Fibroblast of lung (primary cell): ENCODE measurements around the gene AK9. TPM values are rescaled to one million over a fixed set of nuclear protein-coding genes. Genes with fewer than 3 reads are reported as not detected.

Experiments
- DNase-seq, 2 donors: peaks; one replicate each; pipeline versions ENCODE4 v3.0.0 to v3.0.0-alpha.2; 2010; ENCODE audit warnings: low read depth in 2 of 2
- H2AFZ ChIP-seq: 2 replicates; pipeline ENCODE4 v1.5.1; 2012; ENCODE audit warnings: low read length, control low read depth, inconsistent platforms
- H3K27ac ChIP-seq: 2 replicates; pipeline ENCODE4 v1.5.1; 2011; ENCODE audit warnings: low read length, control low read depth; ENCODE audit not compliant: insufficient read depth
- H3K27me3 ChIP-seq: 2 replicates; pipeline ENCODE4 v1.5.1; 2011; ENCODE audit warnings: mild to moderate bottlenecking, low read length; ENCODE audit not compliant: control insufficient read depth, insufficient read depth
- H3K36me3 ChIP-seq: 2 replicates; pipeline ENCODE4 v1.5.1; 2011; ENCODE audit warnings: low read length; ENCODE audit not compliant: control insufficient read depth, insufficient read depth
- H3K4me1 ChIP-seq: 2 replicates; pipeline ENCODE4 v1.5.1; 2011; ENCODE audit warnings: low read length; ENCODE audit not compliant: control insufficient read depth, insufficient read depth; ENCODE audit errors: extremely low read depth
- H3K4me2 ChIP-seq: 2 replicates; pipeline ENCODE4 v1.5.1; 2011; ENCODE audit warnings: low read length, control low read depth; ENCODE audit not compliant: insufficient read depth; ENCODE audit errors: extremely low read depth
- H3K4me3 ChIP-seq, 4 experiments: fragments of 200-600 bp in 1 of 4; sonication (generic) in 1 of 4; replicated peaks in 1 of 4; 2 replicates each; pipeline ENCODE4 v1.5.1; 2011 to 2016; ENCODE audit warnings: low read length in 4 of 4, low read depth in 3 of 4, mild to moderate bottlenecking in 3 of 4, control low read depth in 2 of 4, inconsistent platforms in 1 of 4, mixed read lengths in 1 of 4; ENCODE audit not compliant: insufficient read depth in 1 of 4; ENCODE audit errors: control extremely low read depth in 1 of 4
- H3K79me2 ChIP-seq: 2 replicates; pipeline ENCODE4 v1.5.1; 2012; ENCODE audit warnings: mild to moderate bottlenecking, low read length, inconsistent platforms; ENCODE audit not compliant: control insufficient read depth, insufficient read depth
- H3K9ac ChIP-seq: 2 replicates; pipeline ENCODE4 v1.5.1; 2011; ENCODE audit warnings: mild to moderate bottlenecking, low read length, control low read depth; ENCODE audit not compliant: insufficient read depth
- H3K9me3 ChIP-seq: 2 replicates; pipeline ENCODE4 v1.5.1; 2012; ENCODE audit warnings: low read depth, low read length; ENCODE audit not compliant: control insufficient read depth, insufficient read depth
- H4K20me1 ChIP-seq: 2 replicates; pipeline ENCODE4 v1.5.1; 2011; ENCODE audit warnings: low read length; ENCODE audit not compliant: control insufficient read depth, insufficient read depth; ENCODE audit errors: extremely low read depth
- EZH2 ChIP-seq: IDR thresholded peaks from 2 replicates; pipeline ENCODE4 v1.5.1; 2012; ENCODE audit warnings: low read length, control low read depth, mild to moderate bottlenecking; ENCODE audit errors: missing control alignments
- polyA plus RNA-seq, 2 donors: library from polyadenylated mRNA; depleted of rRNA in 1 of 2; stranded (reverse) in 1 of 2; unstranded in 1 of 2; fragments of >200 nt; gene quantifications; 2 replicates each; pipeline ENCODE4 v1.2.1, GENCODE V29; 2011 to 2012; ENCODE audit warnings: missing spikeins in 1 of 2
- total RNA-seq: library from RNA; depleted of rRNA; stranded (reverse); fragments of >200 nt; gene quantifications from 2 replicates; pipeline ENCODE4 v1.2.1, GENCODE V29; 2014
- TF ChIP-seq, protein P1 (sequence below), 2 donors: IDR thresholded peaks in 1 of 2; conservative IDR thresholded peaks in 1 of 2; 1 replicate in 1 of 2; 2 replicates in 1 of 2; pipeline ENCODE4 v1.5.1; 2011 to 2012; ENCODE audit warnings: low read length in 2 of 2, control low read depth in 1 of 2, inconsistent platforms in 1 of 2, low read depth in 1 of 2, mild to moderate bottlenecking in 1 of 2

Gene AK9
- total and polyA plus RNA-seq, 2 donors (not counting 1 experiment from before 2014, with no cell fraction given): 4.5 to 10.4 TPM

DNA sequence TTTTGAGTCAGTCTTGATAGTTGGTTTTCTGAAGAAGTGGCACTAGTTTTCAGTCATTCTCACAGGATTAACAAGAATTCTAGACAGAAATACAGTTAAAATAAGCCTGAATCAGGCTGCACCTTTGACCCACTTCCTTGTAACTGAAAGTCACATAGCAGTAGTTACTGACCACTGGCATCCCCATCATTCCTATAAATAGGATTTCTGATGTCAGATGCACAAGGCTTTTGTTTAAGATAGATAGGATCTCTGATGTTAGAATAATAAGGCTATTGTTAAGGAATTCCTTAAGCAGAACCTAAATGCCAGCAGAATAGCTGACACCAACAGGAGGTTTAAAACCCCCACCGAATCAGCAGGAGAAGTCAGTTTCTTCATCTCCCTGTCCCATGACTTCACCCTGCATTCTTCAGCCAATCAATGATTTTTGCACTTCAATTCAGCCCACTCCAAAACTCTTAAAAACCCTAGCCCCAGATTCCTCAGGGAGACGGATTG lies 177.4 kb downstream of the AK9 start:
- H4K20me1 ChIP-seq: no peaks in the 10 kb centered on the region
- TF ChIP-seq EZH2: no peak
- TF ChIP-seq, protein P1, sequence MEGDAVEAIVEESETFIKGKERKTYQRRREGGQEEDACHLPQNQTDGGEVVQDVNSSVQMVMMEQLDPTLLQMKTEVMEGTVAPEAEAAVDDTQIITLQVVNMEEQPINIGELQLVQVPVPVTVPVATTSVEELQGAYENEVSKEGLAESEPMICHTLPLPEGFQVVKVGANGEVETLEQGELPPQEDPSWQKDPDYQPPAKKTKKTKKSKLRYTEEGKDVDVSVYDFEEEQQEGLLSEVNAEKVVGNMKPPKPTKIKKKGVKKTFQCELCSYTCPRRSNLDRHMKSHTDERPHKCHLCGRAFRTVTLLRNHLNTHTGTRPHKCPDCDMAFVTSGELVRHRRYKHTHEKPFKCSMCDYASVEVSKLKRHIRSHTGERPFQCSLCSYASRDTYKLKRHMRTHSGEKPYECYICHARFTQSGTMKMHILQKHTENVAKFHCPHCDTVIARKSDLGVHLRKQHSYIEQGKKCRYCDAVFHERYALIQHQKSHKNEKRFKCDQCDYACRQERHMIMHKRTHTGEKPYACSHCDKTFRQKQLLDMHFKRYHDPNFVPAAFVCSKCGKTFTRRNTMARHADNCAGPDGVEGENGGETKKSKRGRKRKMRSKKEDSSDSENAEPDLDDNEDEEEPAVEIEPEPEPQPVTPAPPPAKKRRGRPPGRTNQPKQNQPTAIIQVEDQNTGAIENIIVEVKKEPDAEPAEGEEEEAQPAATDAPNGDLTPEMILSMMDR (conservative IDR thresholded peaks at IDR 0.05 in 1 of 2, IDR thresholded peaks at IDR 0.05 in 1 of 2; ENCODE audit: low read depth in 1 of 2, low read length in 2 of 2): no peak
- no peaks in the 10 kb centered on the region for H3K27me3 ChIP-seq
- no peaks in the 10 kb centered on the region for H3K79me2 ChIP-seq
- peak; percentile 64 to 90 for DNase-seq
- H3K4me1 ChIP-seq: no peaks in the 10 kb centered on the region
- no peaks in the 10 kb centered on the region for H3K9me3 ChIP-seq
- no peak overlapping the region for H3K4me3 ChIP-seq
- no peak overlapping the region for H3K9ac ChIP-seq
- H2AFZ ChIP-seq: no peak overlapping the region
- no peak overlapping the region for H3K27ac ChIP-seq
- H3K36me3 ChIP-seq: no peaks in the 10 kb centered on the region
- H3K4me2 ChIP-seq: no peak overlapping the region

GRCh38 chr6:109512271-109512817 lies 178.7 kb downstream of the AK9 start:
- no peak for TF ChIP-seq EZH2
- TF ChIP-seq, protein P1 (conservative IDR thresholded peaks at IDR 0.05 in 1 of 2, IDR thresholded peaks at IDR 0.05 in 1 of 2; ENCODE audit: low read depth in 1 of 2, low read length in 2 of 2): no peak
- no peak overlapping the region for H3K4me3 ChIP-seq
- H3K36me3 ChIP-seq: no peaks in the 10 kb centered on the region
- H4K20me1 ChIP-seq: no peaks in the 10 kb centered on the region
- no peak overlapping the region for H3K4me2 ChIP-seq
- H3K27me3 ChIP-seq: no peaks in the 10 kb centered on the region
- peak in 1 of 2 donors; percentile 55 for DNase-seq
- no peaks in the 10 kb centered on the region for H3K9me3 ChIP-seq
- no peak overlapping the region for H3K27ac ChIP-seq
- H2AFZ ChIP-seq: no peak overlapping the region
- no peaks in the 10 kb centered on the region for H3K79me2 ChIP-seq
- no peak overlapping the region for H3K9ac ChIP-seq
- H3K4me1 ChIP-seq: no peaks in the 10 kb centered on the region

GRCh38 chr6:109511832-109512231 lies 179.2 kb downstream of the AK9 start:
- peaks cover 2% of the 10 kb centered on the region for H3K27me3 ChIP-seq
- H4K20me1 ChIP-seq: no peaks in the 10 kb centered on the region
- peak in 1 of 2 donors; percentile 40 for DNase-seq
- no peaks in the 10 kb centered on the region for H3K4me1 ChIP-seq
- no peak overlapping the region for H3K4me3 ChIP-seq
- H3K79me2 ChIP-seq: no peaks in the 10 kb centered on the region
- H2AFZ ChIP-seq: no peak overlapping the region
- H3K4me2 ChIP-seq: no peak overlapping the region
- no peak overlapping the region for H3K9ac ChIP-seq
- no peak overlapping the region for H3K27ac ChIP-seq
- TF ChIP-seq, protein P1 (conservative IDR thresholded peaks at IDR 0.05 in 1 of 2, IDR thresholded peaks at IDR 0.05 in 1 of 2; ENCODE audit: low read depth in 1 of 2, low read length in 2 of 2): no peak
- TF ChIP-seq EZH2: no peak
- no peaks in the 10 kb centered on the region for H3K9me3 ChIP-seq
- no peaks in the 10 kb centered on the region for H3K36me3 ChIP-seq
